ENCODE measurements around the gene ARL8A.
"Not testable (repeated sequence)": the region's sequence is repeated elsewhere in the genome, so short reads cannot be mapped to it uniquely, and the experiment has no call there.

Gene ARL8A

GRCh38 chr1:202172015-202172355, 27.4 kb upstream of the ARL8A start:
- DNase-seq = no peak

GRCh38 chr1:202171292-202172014, 26.9 kb upstream of the ARL8A start:
- no peak for DNase-seq

GRCh38 chr1:202170726-202171125, 26.2 kb upstream of the ARL8A start:
- DNase-seq = no peak

- no peak for DNase-seq
Observed at GRCh38 chr1:202168861-202169260, 24.3 kb upstream of the ARL8A start.

- no peak for DNase-seq
Observed at GRCh38 chr1:202167708-202168415, 23.3 kb upstream of the ARL8A start.

GRCh38 chr1:202167054-202167453, 22.5 kb upstream of the ARL8A start:
- not testable (repeated sequence) for DNase-seq

GRCh38 chr1:202165942-202166843, 21.7 kb upstream of the ARL8A start:
- no peak for DNase-seq

GRCh38 chr1:202165267-202165941, 20.9 kb upstream of the ARL8A start:
- DNase-seq = peak; percentile 51

GRCh38 chr1:202164271-202165037, 19.9 kb upstream of the ARL8A start:
- DNase-seq = peak; percentile 69

- no peak for DNase-seq
Observed at GRCh38 chr1:202163281-202164270, 19.0 kb upstream of the ARL8A start.

GRCh38 chr1:202162418-202163280, 18.1 kb upstream of the ARL8A start:
- DNase-seq = no peak

GRCh38 chr1:202162047-202162417, 17.5 kb upstream of the ARL8A start:
- peak; percentile 57 for DNase-seq

- DNase-seq = no peak
Observed at GRCh38 chr1:202161151-202162046, 16.9 kb upstream of the ARL8A start.

GRCh38 chr1:202160377-202160940, 15.9 kb upstream of the ARL8A start, which contains the start of gene PTPN7:
Gene PTPN7, minus strand, starts transcription at chr1:202160602. Its CDS starts 1,200 bp downstream, at chr1:202159402.
- DNase-seq = peak; percentile 90

- DNase-seq = peak; percentile 54
Observed at GRCh38 chr1:202159534-202160371, 15.2 kb upstream of the ARL8A start.

GRCh38 chr1:202158810-202159533, 14.4 kb upstream of the ARL8A start:
- DNase-seq = no peak

- DNase-seq = no peak
Observed at GRCh38 chr1:202157945-202158344, 13.4 kb upstream of the ARL8A start.
